ENCODE data around the gene STARD5.

- no peak for TF ChIP-seq CTCF (IDR thresholded peaks at IDR 0.05)
- TF ChIP-seq POLR2A (IDR thresholded peaks at IDR 0.05), result no peak
- TF ChIP-seq POLR2AphosphoS5 (IDR thresholded peaks at IDR 0.05; ENCODE audit: insufficient read depth in 1 of 2, low read depth in 1 of 2), result no peak
These were observed 24.2 kb downstream of the STARD5 start for GRCh38 chr15:81299630-81300273.
